Activated naive CD4-positive, alpha-beta T cell treated with anti-CD3 and anti-CD28 coated beads, Interleukin-2, amount 50 U/mL, for 16 hours (primary cell): ENCODE data around the gene ANKRD42.
"Not testable (repeated sequence)": the region's sequence is repeated elsewhere in the genome, so short reads cannot be mapped to it uniquely, and the experiment has no call there.

Experiments
- DNase-seq: peaks from one replicate; pipeline ENCODE4 v3.0.0-alpha.2; 2020

Gene ANKRD42

GRCh38 chr11:83249445-83249844 lies 55.9 kb downstream of the ANKRD42 start:
- DNase-seq, result no peak

DNA sequence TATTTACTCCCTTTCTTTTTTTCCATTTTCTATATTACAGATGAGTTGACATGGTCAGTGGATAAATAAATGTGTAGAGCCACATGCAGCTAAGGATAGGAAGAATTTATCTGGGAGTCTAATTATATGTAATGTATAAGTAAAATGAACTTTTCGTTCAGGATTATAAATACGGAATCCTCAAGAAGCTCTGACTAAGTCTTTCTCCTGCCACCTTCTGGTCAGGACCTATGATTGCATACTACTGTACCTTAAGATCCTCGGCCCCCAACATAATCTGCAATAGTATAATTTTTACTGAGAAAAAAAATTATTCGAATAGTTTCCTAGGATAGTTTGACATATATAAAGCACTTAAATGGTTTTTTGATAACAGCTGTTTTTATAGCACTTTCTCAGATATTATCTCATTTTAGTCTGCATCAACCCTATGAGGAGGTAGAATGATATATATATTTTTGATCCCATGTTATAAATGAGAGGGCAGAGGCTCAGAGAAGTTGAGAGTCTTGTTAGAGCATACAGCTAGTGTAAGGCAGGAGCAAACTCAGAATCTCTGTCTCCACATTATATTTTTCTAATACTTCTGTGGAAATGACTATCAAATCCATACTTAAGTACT lies 56.6 kb downstream of the ANKRD42 start:
- no peak for DNase-seq

DNA sequence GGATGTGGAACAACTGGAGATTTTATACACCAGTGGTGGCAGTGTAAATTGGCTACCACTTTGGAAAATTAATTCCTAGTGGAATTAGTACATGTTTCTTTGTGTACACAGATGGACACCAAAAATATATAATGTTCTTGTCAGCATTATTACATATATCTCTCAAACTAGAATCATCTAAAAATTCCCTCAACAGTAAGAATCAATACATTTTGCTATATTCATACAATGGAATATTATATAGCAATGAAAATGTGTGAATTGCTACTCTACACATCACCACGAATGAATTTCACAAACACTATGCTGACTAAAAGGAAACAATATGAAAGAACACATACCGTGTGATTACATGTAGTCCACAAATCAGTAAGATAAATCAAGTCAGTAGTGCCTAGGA lies 58.8 kb downstream of the ANKRD42 start:
- no peak for DNase-seq

- DNase-seq, result no peak
Measured at GRCh38 chr11:83252941-83253340, 59.4 kb downstream of the ANKRD42 start.

DNA sequence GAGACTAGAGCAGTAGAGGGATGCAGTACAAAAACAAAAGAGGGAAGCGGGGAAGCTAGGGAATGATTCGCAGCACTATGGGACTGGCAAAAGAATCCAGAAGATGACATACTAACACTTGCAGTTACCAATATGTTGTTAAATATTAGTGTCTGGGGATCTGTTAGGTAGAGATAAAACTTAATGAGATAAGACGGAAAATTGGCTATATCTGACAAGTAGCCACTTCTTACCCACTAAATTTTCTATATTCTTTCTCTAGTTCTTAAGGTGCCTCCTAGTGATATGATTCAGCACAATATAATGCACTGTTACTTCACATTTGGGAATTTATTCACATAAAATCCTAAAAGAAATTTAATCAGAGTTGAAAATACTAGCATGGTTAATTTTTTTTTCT lies 61.9 kb downstream of the ANKRD42 start:
- no peak for DNase-seq

DNA sequence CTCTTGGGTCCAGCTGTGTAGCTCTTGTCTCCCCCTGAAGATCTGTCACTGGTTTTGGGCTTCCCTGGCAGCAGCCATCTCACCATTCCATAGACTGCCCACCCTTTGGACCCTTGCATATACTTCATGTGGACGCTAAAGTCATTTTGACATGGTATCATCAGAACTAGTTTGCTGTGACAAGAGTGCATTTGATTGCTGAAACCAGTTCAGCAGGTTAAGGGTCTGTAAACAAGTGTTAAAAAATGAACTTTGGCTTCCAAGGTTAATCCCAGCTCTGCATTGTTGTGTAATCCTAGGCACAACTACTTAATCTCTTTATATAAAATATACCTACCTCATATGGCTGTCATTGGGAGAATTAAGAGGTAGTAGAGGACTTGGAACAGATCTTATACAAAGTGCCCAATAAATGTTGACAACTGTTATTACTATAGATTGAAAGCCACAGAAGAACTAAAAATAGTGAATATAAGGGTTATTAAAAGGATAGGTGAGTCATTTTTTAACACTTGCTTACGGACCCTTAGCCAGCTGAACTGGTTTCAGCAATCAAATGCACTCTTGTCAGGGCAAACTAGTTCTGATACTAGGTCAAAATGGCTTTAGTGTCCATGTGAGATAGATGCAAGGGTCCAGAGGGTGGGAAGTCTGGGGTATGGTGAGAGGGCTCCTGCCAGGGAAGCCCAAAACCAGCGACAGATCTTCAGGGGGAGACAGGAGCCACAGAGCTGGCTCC lies 63.3 kb downstream of the ANKRD42 start:
- no peak for DNase-seq

GRCh38 chr11:83257761-83258168 lies 64.3 kb downstream of the ANKRD42 start:
- no peak for DNase-seq

DNA sequence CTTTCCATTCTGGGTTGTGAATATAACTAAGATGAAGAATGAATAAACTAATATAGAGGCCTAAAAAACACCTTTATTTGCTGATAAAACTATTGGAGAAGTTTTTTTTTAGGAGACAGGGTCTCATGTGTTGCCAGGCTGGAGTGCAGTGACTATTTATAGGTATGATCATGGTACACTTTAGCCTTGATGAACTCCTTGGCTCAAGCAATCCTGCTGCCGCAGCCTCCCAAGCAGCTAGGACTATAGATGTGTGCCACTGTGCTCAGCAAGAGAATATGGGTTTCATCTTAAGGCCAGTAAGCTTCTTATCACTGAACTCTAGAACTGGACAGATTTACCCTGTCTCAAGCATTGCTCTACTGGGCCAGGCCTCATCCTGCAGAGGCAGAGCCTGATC lies 66.0 kb downstream of the ANKRD42 start:
- DNase-seq, result no peak

DNA sequence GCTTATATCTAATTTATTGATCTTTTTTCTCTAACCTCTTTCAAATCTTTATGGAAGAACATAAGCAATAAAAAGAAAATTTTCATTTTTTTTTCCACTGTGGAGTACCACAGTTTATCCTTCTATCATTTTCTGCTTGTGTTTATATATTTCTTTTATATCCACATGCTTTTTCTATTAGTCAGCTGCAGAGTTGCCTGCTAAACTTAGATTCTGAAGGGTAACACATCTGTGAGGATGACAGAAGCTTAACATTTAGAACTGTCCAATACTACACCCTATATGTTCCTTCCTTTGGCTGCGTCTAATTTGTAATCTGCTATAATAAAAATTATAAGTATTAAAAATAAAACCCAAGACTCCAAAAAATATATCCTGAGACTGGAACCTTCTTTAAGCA lies 71.8 kb downstream of the ANKRD42 start:
- DNase-seq, result no peak

DNA sequence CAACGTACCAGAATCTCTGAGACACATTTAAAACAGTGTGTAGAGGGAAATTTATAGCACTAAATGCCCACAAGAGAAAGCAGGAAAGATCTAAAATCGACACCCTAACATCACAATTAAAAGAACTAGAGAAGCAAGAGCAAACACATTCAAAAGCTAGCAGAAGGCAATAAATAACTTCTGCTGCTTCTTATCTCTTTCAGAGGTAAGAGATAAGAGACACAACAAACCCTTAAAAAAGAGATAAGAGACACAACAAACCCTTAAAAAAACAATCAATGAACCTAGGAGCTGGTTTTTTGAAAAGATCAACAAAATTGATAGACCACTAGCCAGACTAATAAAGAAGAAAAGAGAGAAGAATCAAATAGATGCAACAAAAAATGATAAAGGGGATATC lies 75.6 kb downstream of the ANKRD42 start:
- DNase-seq, result not testable (repeated sequence)

- DNase-seq, result not testable (repeated sequence)
Measured at GRCh38 chr11:83271734-83272133, 78.2 kb downstream of the ANKRD42 start.

DNA sequence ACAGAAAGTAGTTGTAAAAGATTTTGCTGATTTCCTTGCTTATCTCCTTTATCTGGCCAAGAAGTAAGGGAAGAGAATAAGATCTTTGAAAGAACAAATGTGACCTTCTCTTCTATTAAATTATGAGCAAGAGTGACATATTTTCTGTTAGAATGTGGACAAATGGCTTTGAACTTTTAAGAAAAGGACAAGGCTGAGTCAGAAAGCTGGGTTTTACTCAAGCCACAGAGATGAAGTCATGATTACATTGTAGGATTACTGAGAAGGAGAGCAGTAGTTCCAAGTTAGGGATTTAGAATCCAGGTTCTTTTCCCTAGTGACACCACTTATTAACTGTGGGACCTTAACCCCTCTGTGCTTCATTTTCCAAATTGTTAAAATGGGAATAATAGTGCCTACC lies 79.1 kb downstream of the ANKRD42 start:
- DNase-seq, result no peak

DNA sequence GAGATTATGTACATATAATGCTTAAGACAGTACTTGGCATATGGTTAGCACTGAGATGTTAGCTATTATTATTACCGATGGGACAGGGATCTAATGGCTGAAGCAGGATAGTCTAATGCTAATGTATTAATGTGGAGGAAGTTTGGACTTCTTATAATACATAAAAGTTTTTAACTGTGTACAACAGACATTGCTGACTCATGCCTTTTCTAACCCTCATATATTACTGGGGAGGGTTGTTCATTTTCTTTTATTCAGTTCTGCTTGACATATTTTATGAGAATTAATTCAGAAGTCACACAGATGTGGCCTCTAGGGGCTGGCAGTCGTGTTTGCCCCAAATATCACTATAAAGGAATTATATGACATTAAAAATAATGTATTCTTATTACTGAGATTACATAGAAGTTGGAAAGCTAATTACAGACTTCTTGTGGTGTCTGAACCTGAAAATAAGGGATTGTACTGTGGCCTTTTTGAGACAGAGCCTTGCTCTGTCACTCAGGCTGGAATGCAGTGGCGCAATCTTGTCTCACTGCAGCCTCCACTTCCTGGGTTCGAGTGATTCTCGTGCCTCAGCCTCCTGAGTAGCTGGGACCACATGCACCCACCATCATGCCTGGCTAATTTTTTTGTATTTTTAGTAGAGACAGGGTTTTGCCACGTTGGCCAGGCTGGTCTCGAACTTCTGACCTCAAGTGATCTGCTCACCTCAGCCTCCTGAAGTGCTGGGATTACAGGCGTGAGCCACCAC lies 82.6 kb downstream of the ANKRD42 start:
- no peak for DNase-seq

DNA sequence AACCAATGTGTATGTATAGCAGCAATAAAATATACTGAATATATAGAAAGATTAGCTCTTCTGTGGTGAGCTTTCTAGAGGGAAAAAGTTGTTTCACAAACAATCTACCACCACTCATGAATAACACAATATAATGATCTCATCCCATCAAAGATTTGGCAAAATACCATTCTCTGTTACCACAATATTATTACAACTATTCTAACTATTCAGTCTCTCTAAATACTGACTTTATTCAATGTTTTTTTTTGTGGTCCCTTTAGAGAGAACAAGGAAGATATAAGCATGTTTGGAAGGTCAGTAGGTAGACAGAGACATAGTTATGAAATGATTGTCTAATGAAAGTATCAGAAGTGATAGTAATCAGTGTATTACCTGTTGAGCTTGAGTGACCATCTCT lies 84.8 kb downstream of the ANKRD42 start:
- DNase-seq, result no peak

DNA sequence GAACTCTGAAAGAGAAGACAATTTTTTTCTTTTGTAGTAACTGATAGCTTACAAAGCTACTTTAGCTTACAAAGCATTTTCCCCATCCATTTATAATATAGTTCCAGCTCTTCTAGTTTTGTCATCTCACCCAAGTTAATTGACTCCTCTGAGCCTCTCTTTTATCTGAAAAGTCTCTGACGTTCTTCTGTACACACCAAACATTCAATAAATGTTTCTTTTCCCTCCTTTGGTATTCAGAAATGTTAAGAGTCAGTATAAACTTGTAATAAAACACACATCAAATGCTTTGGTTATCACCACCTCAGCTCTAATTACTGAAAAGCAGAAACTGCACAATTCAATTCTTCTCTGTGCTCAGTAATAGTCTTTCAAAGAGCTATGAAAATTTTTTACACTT lies 86.7 kb downstream of the ANKRD42 start:
- DNase-seq, result no peak

DNA sequence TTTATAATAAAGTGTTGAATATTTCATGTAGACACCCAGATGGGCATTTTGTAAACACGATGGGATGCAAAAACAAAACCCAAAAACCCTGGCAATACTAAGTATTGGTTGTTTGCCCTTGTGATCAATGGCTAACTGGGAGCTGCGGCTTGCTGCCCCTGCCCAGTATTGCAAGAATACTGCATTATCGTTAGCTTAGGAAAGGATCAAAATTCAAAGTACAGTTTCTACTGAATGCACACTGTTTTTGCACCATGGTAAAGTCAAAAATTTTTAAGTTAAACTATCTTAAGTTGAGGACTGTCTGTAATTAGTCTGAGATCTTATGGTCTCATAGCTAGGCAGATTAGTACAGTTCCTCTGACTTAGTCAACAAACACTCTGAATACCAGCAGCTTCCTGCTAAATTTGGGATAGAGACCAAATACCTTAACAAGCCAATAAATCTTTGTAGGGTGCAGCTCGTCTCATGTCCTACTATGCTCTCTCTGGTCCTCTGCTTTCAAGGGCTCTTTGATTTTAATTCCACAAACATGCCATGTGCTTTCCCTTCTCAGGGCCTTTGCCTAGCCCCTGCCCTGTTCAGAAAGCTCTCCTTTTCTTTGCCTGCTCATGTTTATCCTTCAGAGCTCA lies 88.7 kb downstream of the ANKRD42 start:
- no peak for DNase-seq

GRCh38 chr11:83284501-83285150 lies 91.1 kb downstream of the ANKRD42 start:
- no peak for DNase-seq

- no peak for DNase-seq
Measured at GRCh38 chr11:83285151-83285770, 91.7 kb downstream of the ANKRD42 start.

- DNase-seq, result peak; percentile 92
Measured at GRCh38 chr11:83285771-83286528, 92.4 kb downstream of the ANKRD42 start, which contains the start of gene CCDC90B. CCDC90B (minus strand) TSS chr11:83286367; CDS start chr11:83285972, 395 bp downstream.

GRCh38 chr11:83287631-83288030 lies 94.1 kb downstream of the ANKRD42 start:
- DNase-seq, result no peak

DNA sequence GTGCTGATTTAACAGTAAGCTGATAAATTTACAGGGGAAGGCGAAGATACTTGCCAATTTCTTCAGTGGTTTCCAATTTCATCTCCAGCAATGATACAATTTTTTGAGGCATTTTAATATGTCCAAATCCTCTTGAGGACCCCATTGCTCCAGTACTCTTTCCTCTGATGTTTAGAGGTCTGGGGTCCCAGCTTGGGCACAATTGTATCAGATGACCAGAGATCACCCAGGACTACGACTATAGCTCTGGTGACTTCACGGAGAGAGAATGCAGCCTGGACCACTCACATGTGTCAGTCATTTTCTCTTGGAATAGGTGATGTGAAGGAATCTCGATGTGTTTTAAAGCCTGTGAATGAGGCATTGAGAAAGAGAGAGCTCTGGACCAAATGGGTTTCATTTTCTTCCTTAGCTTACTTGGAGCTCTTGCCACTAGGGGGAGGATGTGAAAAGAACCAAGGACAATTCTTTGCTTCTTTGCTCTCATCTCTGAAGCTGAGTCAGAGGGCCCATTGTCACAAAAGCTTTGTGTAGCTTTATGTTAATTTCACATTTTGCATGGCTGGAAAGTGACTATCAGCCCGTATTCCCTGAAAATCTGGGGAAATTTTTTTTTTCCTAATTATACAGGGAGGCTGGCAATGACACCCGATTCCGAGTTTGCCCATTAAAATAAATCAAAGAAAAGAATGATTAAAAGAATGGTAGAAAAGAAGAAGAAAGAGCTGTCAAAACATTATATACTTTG lies 99.4 kb downstream of the ANKRD42 start:
- peak; percentile 25 for DNase-seq
